OCI-LY7 (cell line): ENCODE results near the gene TMEM266. TPM values are rescaled to one million over a fixed set of nuclear protein-coding genes. Genes with fewer than 3 reads are reported as not detected.

Source experiments
- BruUV-seq: library from RNA; stranded (reverse); fragments of 400-500 nt; replicated peaks from 2 replicates; lab custom pipeline; 2021; lab: Mats Ljungman, UMichigan
- CTCF ChIA-PET: fragments of 300-600 bp; sonication (Branson Sonifier 250); formaldehyde crosslinking; loops from one replicate; lab custom pipeline; 2022; ENCODE audit warnings: antibody characterized with exemption; ENCODE audit not compliant: unreplicated experiment; lab: Charles Lee
- POLR2A ChIA-PET: fragments of 300-600 bp; sonication (Branson Sonifier 250); formaldehyde crosslinking; loops from one replicate; lab custom pipeline; 2022; ENCODE audit warnings: antibody characterized with exemption; lab: Charles Lee
- DNase-seq: peaks from one replicate; pipeline ENCODE4 v3.0.0-alpha.2; 2015; ENCODE audit warnings: low spot score
- H2AFZ ChIP-seq: fragments of 200-600 bp; sonication (generic), shearing (Covaris generic); 2 replicates; pipeline ENCODE4 v1.6.1; 2014; ENCODE audit warnings: mild to moderate bottlenecking, antibody characterized with exemption, low read length, moderate library complexity
- H3K27ac ChIP-seq: fragments of 200-600 bp; sonication (generic); 2 replicates; pipeline ENCODE4 v1.5.1; 2014; ENCODE audit warnings: mixed run types, low read depth, mild to moderate bottlenecking, moderate library complexity, low read length, inconsistent platforms; ENCODE audit not compliant: poor library complexity, severe bottlenecking
- H3K36me3 ChIP-seq: fragments of 200-600 bp; sonication (generic); 2 replicates; pipeline ENCODE4 v1.6.1; 2014; ENCODE audit warnings: mild to moderate bottlenecking, antibody characterized with exemption, low read length, moderate library complexity, mixed read lengths; ENCODE audit not compliant: insufficient read depth
- H3K4me1 ChIP-seq: fragments of 200-600 bp; sonication (generic); 2 replicates; pipeline ENCODE4 v1.5.1; 2014; ENCODE audit warnings: mild to moderate bottlenecking, low read length; ENCODE audit not compliant: insufficient read depth, poor library complexity, severe bottlenecking
- H3K4me2 ChIP-seq: fragments of 200-600 bp; sonication (generic); 2 replicates; pipeline ENCODE4 v1.6.1; 2014; ENCODE audit warnings: mild to moderate bottlenecking, low read length
- H3K4me3 ChIP-seq: fragments of 200-600 bp; sonication (generic); 2 replicates; pipeline ENCODE4 v1.5.1; 2014; ENCODE audit warnings: mild to moderate bottlenecking, low read depth, low read length; ENCODE audit not compliant: poor library complexity, severe bottlenecking
- H3K79me2 ChIP-seq: fragments of 200-600 bp; sonication (generic); 2 replicates; pipeline ENCODE4 v1.6.1; 2016; ENCODE audit warnings: low read depth, mild to moderate bottlenecking, low read length, moderate library complexity, mixed read lengths; ENCODE audit not compliant: insufficient read depth
- H3K9me2 ChIP-seq: fragments of 200-600 bp; sonication (generic); 2 replicates; pipeline ENCODE4 v1.6.1; 2016; ENCODE audit warnings: mild to moderate bottlenecking, low read length, mixed read lengths; ENCODE audit not compliant: insufficient read depth
- H3K9me3 ChIP-seq: fragments of 200-600 bp; sonication (generic); 2 replicates; pipeline ENCODE4 v1.6.1; 2014; ENCODE audit warnings: mild to moderate bottlenecking, mixed run types, low read length, mixed read lengths
- H4K20me1 ChIP-seq: fragments of 200-600 bp; sonication (generic); 2 replicates; pipeline ENCODE4 v1.6.1; 2014; ENCODE audit warnings: mild to moderate bottlenecking, antibody characterized with exemption, low read length, moderate library complexity, mixed read lengths; ENCODE audit not compliant: insufficient read depth
- CTCF ChIP-seq: fragments of 200-600 bp; sonication (generic); conservative IDR thresholded peaks from 2 replicates; pipeline ENCODE4 v1.5.1; 2014; ENCODE audit warnings: mild to moderate bottlenecking, antibody characterized with exemption, low read length, moderate library complexity, mixed read lengths
- EZH2phosphoT487 ChIP-seq: fragments of 200-600 bp; sonication (generic); IDR thresholded peaks from 2 replicates; pipeline ENCODE4 v1.6.1; 2018; ENCODE audit warnings: low read depth, borderline replicate concordance, mild to moderate bottlenecking, mixed run types, antibody characterized with exemption, low read length, moderate library complexity, mixed read lengths
- intact Hi-C: fragments of 100-400 bp; cut with micrococcal nuclease; formaldehyde crosslinking; loops from one replicate; pipeline ENCODE4 v1.10.0; 2022; ENCODE audit not compliant: unreplicated experiment
- total RNA-seq, 2 experiments: library from RNA; depleted of rRNA in 1 of 2; stranded (reverse); fragments of >200 nt in 1 of 2; shearing (Covaris generic) in 1 of 2; gene quantifications; 2 replicates each; pipeline ENCODE4 v1.2.3, GENCODE V29; 2014 to 2022

Gene TMEM266
- total RNA-seq, 2 experiments from 2014 or later = not detected

- no peak overlapping the region for H2AFZ ChIP-seq
- CTCF ChIA-PET = no interaction called here
- no peaks in the 10 kb centered on the region for H4K20me1 ChIP-seq
- intact Hi-C loops = no loop called here
- DNase-seq = no peak
- no peaks in the 10 kb centered on the region for H3K9me2 ChIP-seq
- no peaks in the 10 kb centered on the region for H3K4me1 ChIP-seq
- H3K4me2 ChIP-seq = no peak overlapping the region
- H3K36me3 ChIP-seq = no peaks in the 10 kb centered on the region
- no peak overlapping the region for H3K27ac ChIP-seq
- no peak for TF ChIP-seq EZH2phosphoT487
- no peak for TF ChIP-seq CTCF
- H3K9me3 ChIP-seq = no peaks in the 10 kb centered on the region
- no peaks in the 10 kb centered on the region for H3K79me2 ChIP-seq
- H3K4me3 ChIP-seq = no peak overlapping the region
- no TSS peak for BruUV-seq
- POLR2A ChIA-PET = no interaction called here
Measured at GRCh38 chr15:76158226-76158625, 98.4 kb downstream of the TMEM266 start.

- intact Hi-C loops = no loop called here
- no peaks in the 10 kb centered on the region for H3K9me3 ChIP-seq
- no peak overlapping the region for H3K27ac ChIP-seq
- TF ChIP-seq CTCF (no peak), EZH2phosphoT487 (no peak)
- no peak overlapping the region for H2AFZ ChIP-seq
- no peaks in the 10 kb centered on the region for H4K20me1 ChIP-seq
- H3K9me2 ChIP-seq = no peaks in the 10 kb centered on the region
- BruUV-seq = no TSS peak
- DNase-seq = no peak
- H3K4me1 ChIP-seq = no peaks in the 10 kb centered on the region
- H3K4me3 ChIP-seq = no peak overlapping the region
- ChIA-PET POLR2A (no interaction called here), CTCF (no interaction called here)
- H3K79me2 ChIP-seq = no peaks in the 10 kb centered on the region
- no peak overlapping the region for H3K4me2 ChIP-seq
- no peaks in the 10 kb centered on the region for H3K36me3 ChIP-seq
Measured at GRCh38 chr15:76158815-76159214, 99.0 kb downstream of the TMEM266 start.

- Histone ChIP-seq H3K4me2 (no peak overlapping the region), H3K4me3 (no peak overlapping the region), H3K36me3 (no peaks in the 10 kb centered on the region), H4K20me1 (no peaks in the 10 kb centered on the region), H3K27ac (no peak overlapping the region), H2AFZ (no peak overlapping the region), H3K79me2 (no peaks in the 10 kb centered on the region), H3K9me2 (no peaks in the 10 kb centered on the region), H3K4me1 (no peaks in the 10 kb centered on the region), H3K9me3 (no peaks in the 10 kb centered on the region)
- DNase-seq = no peak
- no TSS peak for BruUV-seq
- ChIA-PET POLR2A (no interaction called here), CTCF (no interaction called here)
- intact Hi-C loops = no loop called here
- TF ChIP-seq EZH2phosphoT487 = no peak
- no peak for TF ChIP-seq CTCF
Measured at GRCh38 chr15:76159282-76159681, 99.5 kb downstream of the TMEM266 start.
